RWPE2 (cell line): ENCODE measurements around the gene KTN1.
A peak's percentile ranks its signal among the peaks of the same experiment; 100 is the strongest.

Experiments used
- ATAC-seq: fragments of 200-7000 bp; cut with Tn5 transposase; 3 replicates; pipeline ENCODE4 v1.9.1; 2021; ENCODE audit warnings: low read depth
- DNase-seq: peaks from one replicate; pipeline ENCODE4 v3.0.0-alpha.2; 2020; ENCODE audit warnings: low spot score
- H3K27ac ChIP-seq: fragments of 450-650 bp; 2 replicates; pipeline ENCODE4 v1.5.1; 2017; ENCODE audit warnings: mild to moderate bottlenecking; ENCODE audit not compliant: poor library complexity, severe bottlenecking
- H3K27me3 ChIP-seq: fragments of 250-450 bp; sonication (Bioruptor Pico); 2 replicates; pipeline ENCODE4 v1.5.1; 2021; ENCODE audit warnings: mild to moderate bottlenecking, moderate library complexity; ENCODE audit not compliant: insufficient read depth, poor library complexity, severe bottlenecking
- H3K36me3 ChIP-seq: fragments of 250-450 bp; sonication (Bioruptor Pico); 2 replicates; pipeline ENCODE4 v1.5.1; 2020; ENCODE audit warnings: low read depth, mild to moderate bottlenecking, moderate library complexity
- H3K4me1 ChIP-seq: fragments of 250-450 bp; sonication (Bioruptor Pico); 2 replicates; pipeline ENCODE4 v1.5.1; 2021; ENCODE audit warnings: mild to moderate bottlenecking, moderate library complexity; ENCODE audit not compliant: insufficient read depth, poor library complexity, severe bottlenecking
- H3K4me3 ChIP-seq: fragments of 250-450 bp; sonication (Bioruptor Pico); 2 replicates; pipeline ENCODE4 v1.5.1; 2021; ENCODE audit warnings: mild to moderate bottlenecking, moderate library complexity; ENCODE audit not compliant: severe bottlenecking
- H3K9me3 ChIP-seq: fragments of 250-450 bp; sonication (Bioruptor Pico); 2 replicates; pipeline ENCODE4 v1.5.1; 2021; ENCODE audit warnings: mild to moderate bottlenecking, moderate library complexity; ENCODE audit not compliant: severe bottlenecking
- TF ChIP-seq, protein P1 (sequence below): fragments of 450-650 bp; IDR thresholded peaks from one replicate; pipeline ENCODE4 v1.5.1; 2017; ENCODE audit warnings: mild to moderate bottlenecking, moderate library complexity; ENCODE audit not compliant: poor library complexity, severe bottlenecking

Gene KTN1

DNA sequence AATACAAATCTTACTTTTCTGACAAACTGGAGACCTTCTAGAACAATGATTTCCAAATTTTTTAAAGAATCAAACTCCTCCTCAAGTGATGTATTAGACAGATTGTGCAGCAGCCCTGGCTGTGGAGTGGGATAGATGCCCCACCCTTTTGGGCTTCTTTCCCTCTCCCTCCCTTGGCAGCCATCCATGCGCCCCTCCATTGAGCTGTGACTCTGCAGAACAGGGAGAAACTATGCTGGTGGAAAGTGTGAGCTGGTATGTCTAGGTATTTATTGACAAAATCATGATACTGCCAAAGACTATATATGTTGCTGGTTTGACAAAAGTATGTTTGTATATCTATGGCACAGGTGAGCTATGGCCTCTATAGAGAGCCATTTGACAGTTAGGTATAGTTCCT is 138.5 kb downstream of the KTN1 start:
- Histone ChIP-seq H3K4me3 (no peak overlapping the region), H3K9me3 (no peaks in the 10 kb centered on the region), H3K36me3 (no peaks in the 10 kb centered on the region), H3K27ac (no peak overlapping the region), H3K4me1 (peaks cover 10% of the 10 kb centered on the region), H3K27me3 (no peaks in the 10 kb centered on the region)
- ATAC-seq (no peak), DNase-seq (no peak)
- TF ChIP-seq, protein P1, sequence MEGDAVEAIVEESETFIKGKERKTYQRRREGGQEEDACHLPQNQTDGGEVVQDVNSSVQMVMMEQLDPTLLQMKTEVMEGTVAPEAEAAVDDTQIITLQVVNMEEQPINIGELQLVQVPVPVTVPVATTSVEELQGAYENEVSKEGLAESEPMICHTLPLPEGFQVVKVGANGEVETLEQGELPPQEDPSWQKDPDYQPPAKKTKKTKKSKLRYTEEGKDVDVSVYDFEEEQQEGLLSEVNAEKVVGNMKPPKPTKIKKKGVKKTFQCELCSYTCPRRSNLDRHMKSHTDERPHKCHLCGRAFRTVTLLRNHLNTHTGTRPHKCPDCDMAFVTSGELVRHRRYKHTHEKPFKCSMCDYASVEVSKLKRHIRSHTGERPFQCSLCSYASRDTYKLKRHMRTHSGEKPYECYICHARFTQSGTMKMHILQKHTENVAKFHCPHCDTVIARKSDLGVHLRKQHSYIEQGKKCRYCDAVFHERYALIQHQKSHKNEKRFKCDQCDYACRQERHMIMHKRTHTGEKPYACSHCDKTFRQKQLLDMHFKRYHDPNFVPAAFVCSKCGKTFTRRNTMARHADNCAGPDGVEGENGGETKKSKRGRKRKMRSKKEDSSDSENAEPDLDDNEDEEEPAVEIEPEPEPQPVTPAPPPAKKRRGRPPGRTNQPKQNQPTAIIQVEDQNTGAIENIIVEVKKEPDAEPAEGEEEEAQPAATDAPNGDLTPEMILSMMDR = no peak

DNA sequence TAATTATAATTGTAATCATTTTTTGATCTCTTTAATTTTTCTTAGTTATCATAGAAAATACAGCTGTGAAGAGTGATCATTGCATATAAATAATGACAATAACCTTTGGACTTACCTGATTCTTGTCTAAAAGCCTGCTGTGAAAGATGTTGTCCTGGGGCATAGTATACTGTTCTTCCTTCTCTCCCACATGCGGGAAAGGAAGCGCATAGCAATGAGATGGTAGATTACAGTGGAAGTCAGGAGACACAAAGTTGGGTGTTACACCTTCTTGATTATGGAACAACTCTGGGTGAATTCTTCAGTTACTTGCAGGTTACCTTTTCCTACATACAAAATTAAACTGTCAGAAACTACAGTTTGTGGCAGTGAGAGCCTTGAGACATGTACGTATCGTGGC is 140.8 kb downstream of the KTN1 start:
- Histone ChIP-seq H3K4me1 (peaks cover 10% of the 10 kb centered on the region), H3K27me3 (no peaks in the 10 kb centered on the region), H3K4me3 (no peak overlapping the region), H3K9me3 (no peaks in the 10 kb centered on the region), H3K36me3 (no peaks in the 10 kb centered on the region), H3K27ac (peak overlapping the region; percentile 7)
- ATAC-seq (no peak), DNase-seq (no peak)
- TF ChIP-seq, protein P1 = no peak

DNA sequence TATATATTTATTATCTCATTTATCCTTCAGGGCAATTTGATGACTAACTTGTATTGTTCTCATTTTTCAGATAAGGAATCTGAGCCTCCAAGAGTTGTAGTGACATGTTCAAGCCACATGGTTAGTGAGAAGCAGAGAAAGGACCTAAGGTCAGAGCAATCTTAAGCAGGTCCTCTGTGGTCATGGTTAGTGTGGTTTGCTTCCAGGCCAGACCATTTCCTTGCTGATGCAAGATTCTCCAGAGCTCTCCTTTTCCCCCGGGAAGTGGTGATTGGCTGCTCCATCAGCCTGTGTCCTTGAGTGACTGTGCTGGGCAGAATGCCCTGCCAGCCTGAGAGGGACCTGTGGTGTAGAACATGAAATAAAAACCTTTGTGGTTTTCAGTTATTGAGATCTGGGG is 141.3 kb downstream of the KTN1 start:
- Histone ChIP-seq H3K4me3 (no peak overlapping the region), H3K4me1 (peaks cover 10% of the 10 kb centered on the region), H3K36me3 (no peaks in the 10 kb centered on the region), H3K9me3 (no peaks in the 10 kb centered on the region), H3K27me3 (no peaks in the 10 kb centered on the region), H3K27ac (peak overlapping the region; percentile 7)
- ATAC-seq (peak; percentile 92), DNase-seq (no peak)
- TF ChIP-seq, protein P1 = no peak

- H3K36me3 ChIP-seq = no peaks in the 10 kb centered on the region
- H3K4me1 ChIP-seq = peaks cover 10% of the 10 kb centered on the region
- TF ChIP-seq, protein P1 = no peak
- no peak overlapping the region for H3K4me3 ChIP-seq
- H3K27ac ChIP-seq = no peak overlapping the region
- no peaks in the 10 kb centered on the region for H3K27me3 ChIP-seq
- DNase-seq (no peak), ATAC-seq (no peak)
- H3K9me3 ChIP-seq = no peaks in the 10 kb centered on the region
Measured at GRCh38 chr14:55722054-55722453, 142.0 kb downstream of the KTN1 start.

DNA sequence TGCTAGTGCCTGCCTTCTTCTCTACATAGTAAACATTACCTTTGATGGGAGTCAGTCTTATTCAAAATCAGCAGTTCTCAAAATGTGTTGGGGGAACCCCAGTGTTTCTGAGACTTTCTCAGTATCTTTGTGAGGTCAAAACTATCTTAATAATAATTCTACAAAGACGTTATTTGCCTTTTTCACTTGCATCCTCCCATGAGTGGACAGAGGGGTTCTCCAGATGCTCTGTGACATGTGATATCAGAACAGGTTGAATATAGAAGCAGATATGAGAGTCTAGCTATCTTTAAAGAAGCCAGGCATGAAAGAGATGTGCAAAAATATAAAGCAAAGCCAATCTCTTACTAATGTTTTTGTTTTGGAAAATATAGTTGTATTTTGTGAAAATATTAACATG is 144.7 kb downstream of the KTN1 start:
- Histone ChIP-seq H3K4me1 (peaks cover 10% of the 10 kb centered on the region), H3K9me3 (no peaks in the 10 kb centered on the region), H3K27me3 (no peaks in the 10 kb centered on the region), H3K4me3 (no peak overlapping the region), H3K36me3 (no peaks in the 10 kb centered on the region), H3K27ac (no peak overlapping the region)
- DNase-seq (no peak), ATAC-seq (no peak)
- TF ChIP-seq, protein P1 = no peak
